Stimulated activated CD8-positive, alpha-beta memory T cell treated with anti-CD3 and anti-CD28 coated beads, Interleukin-12 subunit alpha, Interleukin-12 subunit beta, amount 100 ng/mL, for 4 hours (primary cell): ENCODE data around the gene RNF144B.
"Not testable (repeated sequence)": the region's sequence is repeated elsewhere in the genome, so short reads cannot be mapped to it uniquely, and the experiment has no call there.

Experiments used
- DNase-seq: peaks from one replicate; pipeline ENCODE4 v3.0.0-alpha.2; 2020; ENCODE audit warnings: low read depth

Gene RNF144B

GRCh38 chr6:18409602-18410001 is 22.5 kb downstream of the RNF144B start:
- DNase-seq, result not testable (repeated sequence)

GRCh38 chr6:18410412-18410811 is 23.3 kb downstream of the RNF144B start:
- no peak for DNase-seq

DNA sequence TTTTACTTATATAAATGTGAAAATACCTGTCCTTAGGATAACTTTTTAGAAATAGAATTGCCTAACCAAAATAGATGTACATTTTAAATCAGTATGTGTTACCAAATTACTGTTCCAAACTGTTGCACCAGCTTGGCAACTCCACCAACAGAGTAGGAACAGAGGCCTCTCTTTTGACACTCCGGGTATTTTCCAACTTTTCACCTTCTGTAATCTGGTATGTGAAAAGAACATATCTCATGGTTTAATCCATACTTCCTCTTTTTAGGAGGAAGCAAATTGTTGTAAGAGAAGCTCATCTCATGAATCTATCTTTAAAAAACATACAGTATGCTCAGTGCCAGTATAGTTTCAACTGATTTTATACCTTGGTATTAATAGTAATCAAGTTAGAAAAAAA is 24.9 kb downstream of the RNF144B start:
- no peak for DNase-seq

DNA sequence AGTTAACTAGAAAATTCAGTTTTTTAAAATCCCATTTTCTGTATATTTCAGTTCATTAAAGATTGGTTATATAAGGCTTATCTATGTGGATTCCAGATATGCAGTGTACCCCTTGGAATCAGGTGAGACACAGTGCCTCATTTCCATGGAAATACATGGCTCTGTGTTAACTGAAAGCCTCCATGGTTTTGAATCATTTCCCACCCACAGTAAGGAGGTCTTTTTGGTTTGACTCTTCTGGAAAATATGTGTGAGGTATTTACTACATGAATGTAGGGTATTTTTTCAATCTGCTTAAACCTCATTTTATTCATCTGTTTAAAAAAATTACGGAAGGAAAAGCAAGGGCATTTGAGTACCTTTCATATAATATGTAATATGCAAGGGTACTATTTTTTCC is 25.5 kb downstream of the RNF144B start:
- no peak for DNase-seq

- DNase-seq, result no peak
These were observed 26.2 kb downstream of the RNF144B start for GRCh38 chr6:18413381-18413780.

GRCh38 chr6:18414116-18414515 is 27.0 kb downstream of the RNF144B start:
- DNase-seq, result no peak

DNA sequence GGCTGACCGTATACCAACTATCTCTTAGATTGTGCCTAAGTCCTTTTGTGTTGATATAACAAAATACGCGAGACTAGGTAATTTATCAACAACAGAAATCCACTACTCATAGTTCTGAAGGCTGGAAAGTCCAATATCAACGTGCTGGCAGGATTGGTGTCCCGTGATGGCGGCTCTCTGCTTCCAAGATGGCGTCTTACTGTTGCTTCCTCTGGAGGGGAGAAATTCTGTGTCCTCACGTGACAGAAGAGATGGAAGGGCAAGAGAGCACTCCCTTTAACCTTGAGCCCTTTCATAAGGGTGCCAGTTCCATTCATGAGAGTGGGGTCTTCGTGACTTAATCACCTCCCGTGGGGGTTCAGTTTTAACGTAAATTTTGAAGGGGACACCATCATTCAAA is 28.1 kb downstream of the RNF144B start:
- no peak for DNase-seq

GRCh38 chr6:18415671-18416340 is 28.7 kb downstream of the RNF144B start:
- DNase-seq, result no peak

- no peak for DNase-seq
These were observed 29.2 kb downstream of the RNF144B start for GRCh38 chr6:18416341-18416679.

- DNase-seq, result no peak
These were observed 33.2 kb downstream of the RNF144B start for GRCh38 chr6:18420328-18420727.

DNA sequence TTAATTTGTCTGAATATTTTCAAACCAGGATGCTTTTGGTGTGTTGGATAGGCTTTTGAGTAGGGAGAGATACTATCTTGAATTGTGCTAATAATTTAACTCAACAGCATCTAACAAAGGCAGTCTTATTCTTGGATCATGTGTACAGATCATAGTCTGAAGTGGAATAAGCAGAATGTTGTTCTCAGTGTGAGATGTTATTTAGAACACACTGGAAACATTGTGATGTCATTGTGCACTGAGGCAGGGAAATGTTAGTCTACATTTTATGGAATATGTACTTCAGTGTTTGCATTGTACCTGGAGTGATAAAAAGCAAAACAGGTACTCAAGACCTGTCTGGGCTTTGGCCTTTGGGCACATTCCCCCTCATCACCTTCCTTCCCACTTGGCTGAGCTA is 35.0 kb downstream of the RNF144B start:
- DNase-seq, result no peak

GRCh38 chr6:18423426-18423825 is 36.3 kb downstream of the RNF144B start:
- DNase-seq, result no peak

- no peak for DNase-seq
These were observed 37.1 kb downstream of the RNF144B start for GRCh38 chr6:18424201-18424600.

- DNase-seq, result no peak
These were observed 38.1 kb downstream of the RNF144B start for GRCh38 chr6:18425218-18425617.

- DNase-seq, result no peak
These were observed 40.1 kb downstream of the RNF144B start for GRCh38 chr6:18427296-18427695.

DNA sequence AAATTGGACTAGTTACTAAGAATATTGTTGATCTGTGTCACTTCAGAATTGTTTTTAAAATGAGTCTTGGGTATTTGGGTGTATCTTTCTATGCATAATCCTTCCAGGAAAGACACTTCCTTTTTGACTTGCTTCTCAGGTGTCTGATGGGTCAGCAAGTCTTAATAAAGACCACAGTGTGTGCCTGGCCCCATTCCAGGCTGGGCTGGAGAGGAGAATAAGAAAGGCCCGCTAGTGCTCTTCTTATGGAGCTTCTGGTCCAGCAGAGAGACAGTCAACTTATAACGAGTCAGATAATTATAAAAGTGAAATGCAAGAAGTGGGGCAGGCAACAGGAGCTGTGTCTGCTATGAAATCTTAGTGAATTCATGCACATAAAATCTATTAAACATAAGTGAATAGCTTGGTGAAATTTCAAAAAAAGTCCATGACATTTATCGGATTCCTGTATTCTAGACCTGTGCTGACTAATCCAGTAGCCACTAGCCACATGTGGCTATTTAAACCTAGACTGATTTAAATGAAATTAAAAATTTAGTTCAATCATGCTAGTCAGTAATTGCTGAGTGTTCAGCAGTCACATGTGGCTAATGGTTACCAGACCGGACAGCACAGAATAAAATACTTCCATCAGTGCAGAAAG is 42.6 kb downstream of the RNF144B start:
- no peak for DNase-seq

DNA sequence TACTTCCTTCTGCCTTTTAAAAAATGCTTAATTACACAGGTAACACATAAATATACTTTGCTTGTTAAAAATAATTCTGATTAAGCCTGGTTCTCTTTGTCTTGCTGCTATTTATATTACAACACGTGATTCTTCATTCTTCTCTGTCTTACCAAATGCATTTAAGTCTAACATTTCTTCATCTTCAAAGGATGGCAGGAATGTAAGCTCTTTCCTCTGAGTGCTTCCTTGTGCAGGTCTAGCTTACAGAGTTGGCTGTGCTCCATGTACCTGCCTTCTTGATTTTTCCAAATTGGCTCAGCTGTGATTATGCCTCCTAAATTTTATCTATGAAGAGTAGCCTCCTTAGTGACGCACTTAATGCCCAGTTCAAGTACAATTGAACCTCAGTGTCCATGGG is 44.4 kb downstream of the RNF144B start:
- DNase-seq, result no peak

DNA sequence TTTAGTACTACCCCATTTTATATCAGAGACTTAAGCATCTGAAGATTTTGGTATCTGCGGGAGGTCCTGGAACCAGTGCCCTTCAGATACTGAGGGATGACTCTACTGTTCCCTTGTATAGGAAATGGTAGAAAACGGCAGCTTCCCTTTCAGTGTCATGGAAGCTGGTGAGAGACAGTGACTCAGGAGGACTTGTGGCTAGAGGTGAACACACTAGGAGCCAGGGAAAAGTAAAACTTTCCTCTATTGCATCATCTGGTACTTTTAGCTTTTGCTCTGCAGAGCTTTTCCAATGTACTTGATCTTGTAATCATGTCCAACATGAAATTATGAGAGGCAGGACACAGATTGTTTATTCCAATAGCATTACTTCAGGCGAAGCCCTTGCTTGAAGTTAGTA is 45.0 kb downstream of the RNF144B start:
- DNase-seq, result no peak

DNA sequence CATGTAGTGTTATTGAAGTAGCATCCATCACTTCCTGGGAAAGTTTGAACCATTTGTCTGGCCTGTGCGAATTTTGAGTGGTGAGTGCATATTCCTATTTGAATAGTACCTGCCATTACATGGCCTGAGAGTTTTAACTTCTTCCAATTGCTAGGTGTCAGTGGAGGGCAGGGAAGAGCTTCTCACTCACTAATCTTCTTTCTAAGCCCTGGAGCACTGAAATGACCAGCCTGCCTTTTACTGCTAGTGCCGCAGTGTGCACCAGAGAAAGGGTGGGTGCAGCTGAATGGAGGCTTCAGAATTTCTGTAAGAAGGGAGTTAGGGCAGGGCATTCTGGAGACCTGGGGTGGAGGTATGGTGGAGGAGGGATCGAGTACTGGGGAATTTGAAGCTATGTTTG is 45.5 kb downstream of the RNF144B start:
- no peak for DNase-seq

- no peak for DNase-seq
These were observed 45.9 kb downstream of the RNF144B start for GRCh38 chr6:18433059-18433458.

- no peak for DNase-seq
These were observed 49.2 kb downstream of the RNF144B start for GRCh38 chr6:18436341-18436740.

DNA sequence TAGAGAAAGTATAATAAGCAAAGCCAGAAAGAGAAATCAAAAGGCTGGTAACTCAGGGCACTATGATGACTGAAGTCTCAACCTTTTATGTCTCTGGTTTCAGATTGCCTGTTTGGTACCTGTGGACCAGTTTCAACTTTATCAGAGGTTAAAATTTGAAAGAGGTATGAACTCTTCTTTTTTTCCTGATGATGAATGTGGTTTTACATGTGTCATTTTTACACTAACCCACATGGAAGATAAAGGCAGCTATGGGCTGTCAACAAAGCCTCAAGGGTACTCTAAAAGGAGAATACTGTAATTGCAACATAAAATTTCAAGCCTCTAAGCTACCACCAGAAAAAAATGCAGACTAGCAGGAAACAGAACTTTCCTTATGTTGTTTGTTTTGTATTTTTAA is 52.4 kb downstream of the RNF144B start:
- DNase-seq, result no peak

DNA sequence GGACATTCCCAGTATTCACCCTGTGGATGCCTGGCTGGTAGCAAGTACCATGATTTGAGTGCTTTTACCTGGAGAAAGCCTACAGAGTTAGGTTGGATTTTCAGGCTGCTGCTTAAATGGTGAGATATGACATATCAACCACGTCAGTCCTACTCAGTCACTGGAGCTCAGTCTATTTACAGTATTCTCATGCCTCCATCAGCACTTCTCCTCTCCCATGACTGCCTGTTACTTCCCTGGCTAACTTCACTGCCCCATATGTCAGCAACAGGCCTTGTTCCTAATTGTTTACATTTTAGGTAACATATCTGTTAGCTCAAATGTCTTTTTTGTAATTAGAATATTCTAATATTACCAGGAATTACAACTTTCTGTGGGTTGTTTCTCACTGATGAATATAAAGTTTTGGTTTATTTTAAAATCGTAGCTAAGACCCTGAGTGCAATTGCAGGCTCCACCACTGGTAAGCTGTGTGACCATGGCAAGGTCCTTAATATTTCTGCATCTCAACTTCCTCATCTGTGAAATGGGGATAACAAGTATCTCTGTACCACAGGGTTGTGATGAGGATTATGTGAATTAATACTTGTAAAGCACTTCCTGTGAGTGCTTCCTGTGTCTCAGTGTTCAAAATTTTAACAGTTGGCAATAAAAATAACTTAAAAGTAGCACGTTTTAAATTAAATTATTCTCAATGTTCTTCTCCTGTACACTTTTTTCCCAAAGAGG is 54.3 kb downstream of the RNF144B start:
- DNase-seq, result no peak

DNA sequence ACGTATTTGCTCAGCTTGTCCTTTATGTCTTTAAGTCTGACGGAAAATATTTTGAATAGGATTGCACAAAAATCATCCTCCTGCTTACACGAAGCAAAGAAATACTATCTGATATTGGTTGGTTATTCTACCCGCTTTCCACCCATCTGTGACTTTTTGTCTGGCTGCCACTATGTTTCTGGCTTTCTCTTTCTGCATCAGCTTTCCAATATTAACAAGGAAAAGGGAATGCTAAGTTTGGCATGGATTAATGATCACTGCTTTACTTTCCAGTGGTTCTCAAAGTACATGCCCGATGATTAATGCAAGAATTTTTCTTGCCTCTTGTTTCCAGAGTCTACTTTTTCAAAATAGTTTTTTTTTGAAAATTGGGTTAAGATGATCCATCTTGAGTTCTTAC is 57.0 kb downstream of the RNF144B start:
- DNase-seq, result no peak
